Esophagus squamous epithelium (tissue), 4 donors: ENCODE results near the gene CACNA1D.

ENCODE experiments used
- POLR2A ChIP-seq, 4 donors: fragments of 450-650 bp; IDR thresholded peaks; one replicate each; pipeline ENCODE4 v1.6.1; 2017; ENCODE audit warnings: antibody characterized with exemption in 4 of 4, mild to moderate bottlenecking in 4 of 4, moderate library complexity in 3 of 4
- TF ChIP-seq, protein P1 (sequence below), 6 experiments: fragments of 450-650 bp in 4 of 6; fragments of 200-600 bp in 2 of 6; sonication (generic) in 2 of 6; IDR thresholded peaks; one replicate each; pipeline ENCODE4 v1.5.1; 2016 to 2019; ENCODE audit warnings: antibody characterized with exemption in 6 of 6, mild to moderate bottlenecking in 4 of 6, moderate library complexity in 4 of 6

DNA sequence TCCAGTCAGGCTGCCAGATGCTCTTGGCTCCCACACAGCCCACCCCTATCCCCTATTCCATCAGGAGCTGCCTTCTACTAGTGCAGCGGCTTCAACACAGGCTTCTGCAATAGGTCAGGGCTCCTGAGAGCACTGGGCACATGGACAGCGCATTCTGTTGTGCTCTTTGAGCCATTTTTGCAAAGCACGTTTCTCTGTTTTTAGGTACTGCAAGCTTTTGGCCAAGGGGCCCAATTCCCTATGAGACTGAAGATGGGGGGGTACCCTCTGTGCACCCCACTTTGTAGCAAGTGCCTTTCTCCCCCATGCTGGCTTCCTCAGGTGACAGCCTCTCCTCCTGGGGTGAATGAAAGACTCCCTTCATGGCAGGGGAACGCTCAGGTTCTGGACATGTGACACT, 320.7 kb downstream of the CACNA1D start:
- TF ChIP-seq, protein P1, sequence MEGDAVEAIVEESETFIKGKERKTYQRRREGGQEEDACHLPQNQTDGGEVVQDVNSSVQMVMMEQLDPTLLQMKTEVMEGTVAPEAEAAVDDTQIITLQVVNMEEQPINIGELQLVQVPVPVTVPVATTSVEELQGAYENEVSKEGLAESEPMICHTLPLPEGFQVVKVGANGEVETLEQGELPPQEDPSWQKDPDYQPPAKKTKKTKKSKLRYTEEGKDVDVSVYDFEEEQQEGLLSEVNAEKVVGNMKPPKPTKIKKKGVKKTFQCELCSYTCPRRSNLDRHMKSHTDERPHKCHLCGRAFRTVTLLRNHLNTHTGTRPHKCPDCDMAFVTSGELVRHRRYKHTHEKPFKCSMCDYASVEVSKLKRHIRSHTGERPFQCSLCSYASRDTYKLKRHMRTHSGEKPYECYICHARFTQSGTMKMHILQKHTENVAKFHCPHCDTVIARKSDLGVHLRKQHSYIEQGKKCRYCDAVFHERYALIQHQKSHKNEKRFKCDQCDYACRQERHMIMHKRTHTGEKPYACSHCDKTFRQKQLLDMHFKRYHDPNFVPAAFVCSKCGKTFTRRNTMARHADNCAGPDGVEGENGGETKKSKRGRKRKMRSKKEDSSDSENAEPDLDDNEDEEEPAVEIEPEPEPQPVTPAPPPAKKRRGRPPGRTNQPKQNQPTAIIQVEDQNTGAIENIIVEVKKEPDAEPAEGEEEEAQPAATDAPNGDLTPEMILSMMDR (IDR thresholded peaks at IDR 0.05): no peak
- no peak for TF ChIP-seq POLR2A (IDR thresholded peaks at IDR 0.05)
